ENCODE data around the gene MACROD2.

The MACROD2 gene

DNA sequence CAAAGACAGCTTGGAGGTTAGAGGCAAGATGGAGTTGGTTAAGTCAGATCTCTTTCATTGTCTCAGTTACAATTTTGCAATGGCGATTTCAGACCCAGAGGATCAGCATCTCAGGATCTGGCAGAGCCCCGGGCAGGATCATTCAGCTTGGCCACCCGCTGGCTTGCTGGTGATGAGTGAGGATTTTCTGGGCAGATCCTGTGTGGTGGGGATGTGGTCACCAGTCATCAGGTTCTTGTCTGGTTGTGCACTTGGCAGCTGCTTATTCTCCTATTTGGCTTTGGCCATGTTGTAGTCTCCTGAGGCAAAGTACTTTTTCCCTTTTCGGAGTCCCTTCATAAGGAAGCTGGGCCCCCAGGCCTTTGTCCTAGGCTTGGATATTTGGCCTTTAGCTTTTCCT lies 1624.0 kb downstream of the MACROD2 start:
- no peak for DNase-seq (ENCODE audit: low read depth in 2 of 2)

DNA sequence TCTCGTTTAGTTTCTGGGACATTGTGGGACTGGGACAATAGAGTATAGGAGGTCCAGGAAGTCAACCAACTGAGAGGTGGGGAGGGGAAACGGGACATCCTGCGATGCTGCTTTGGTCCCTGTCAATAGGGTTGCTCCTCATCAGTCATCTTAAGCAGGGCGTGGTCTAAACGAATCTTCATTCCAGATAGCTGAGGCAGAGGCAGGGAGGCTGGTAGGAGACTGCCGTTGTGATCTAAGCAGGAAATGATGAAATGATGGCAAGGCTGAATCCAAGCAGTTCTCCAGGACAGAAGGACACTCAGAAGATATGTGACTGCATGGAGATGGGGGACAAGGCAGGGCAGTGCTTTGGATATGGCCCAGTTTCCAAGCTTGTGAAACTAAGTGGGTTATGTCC lies 1624.5 kb downstream of the MACROD2 start:
- no peak for DNase-seq (ENCODE audit: low read depth in 2 of 2)

DNA sequence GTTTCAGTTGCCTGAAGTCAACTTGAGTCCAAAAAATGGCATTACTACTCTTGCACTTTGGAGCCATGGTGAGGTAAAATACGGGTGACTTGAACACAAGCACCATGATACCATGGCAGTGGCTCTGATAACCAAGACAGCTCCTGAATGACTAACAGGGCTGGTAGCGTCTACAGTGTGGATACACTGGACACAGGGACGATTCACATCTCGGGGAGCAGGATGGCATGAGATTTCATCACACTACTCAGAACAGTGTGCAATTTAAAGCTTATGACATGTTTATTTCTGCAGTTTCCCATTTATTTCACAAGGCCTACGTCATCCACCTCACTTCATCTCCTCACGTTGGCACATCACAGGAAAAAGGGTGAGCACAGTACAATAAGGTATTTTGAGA lies 1627.1 kb downstream of the MACROD2 start:
- no peak for DNase-seq (ENCODE audit: low read depth in 2 of 2)

DNA sequence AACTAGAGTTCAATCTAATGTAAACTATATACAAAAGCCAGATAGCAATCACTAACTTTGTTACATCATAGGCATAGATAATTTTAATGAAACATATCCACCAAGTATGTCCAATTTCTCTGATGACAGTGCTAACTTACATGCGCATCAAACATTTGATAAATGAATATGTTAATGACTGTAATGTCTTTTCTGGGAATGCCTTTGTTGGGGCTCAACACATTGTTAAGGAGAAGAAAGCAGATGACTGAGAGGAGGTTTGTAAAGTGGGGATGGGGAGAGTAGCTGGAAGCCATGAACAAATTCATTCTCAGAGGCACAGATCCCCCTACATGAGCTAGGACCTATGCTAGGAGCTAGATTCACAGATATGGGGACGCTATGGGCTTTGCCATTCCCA lies 1627.9 kb downstream of the MACROD2 start:
- DNase-seq (ENCODE audit: low read depth in 2 of 2), result no peak

DNA sequence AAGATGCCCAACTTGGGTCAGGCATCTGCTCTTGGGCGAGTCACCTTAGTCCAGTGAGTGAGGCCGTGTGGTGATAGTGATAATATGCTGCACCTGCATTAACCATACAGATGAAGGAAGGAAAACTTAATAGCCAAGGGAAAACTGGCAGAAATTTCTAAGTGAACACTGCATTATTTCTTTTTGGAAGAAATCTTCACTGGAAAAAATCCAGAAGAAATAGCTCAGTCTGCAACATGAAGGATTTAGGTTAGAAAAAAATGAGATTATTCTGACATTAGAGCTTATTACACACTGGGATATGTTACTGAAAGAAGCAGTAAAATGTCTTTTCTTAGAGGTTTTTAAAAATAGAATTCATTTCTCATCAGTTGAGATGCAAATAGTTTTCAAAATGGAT lies 1630.7 kb downstream of the MACROD2 start:
- no peak for DNase-seq (ENCODE audit: low read depth in 2 of 2)

DNA sequence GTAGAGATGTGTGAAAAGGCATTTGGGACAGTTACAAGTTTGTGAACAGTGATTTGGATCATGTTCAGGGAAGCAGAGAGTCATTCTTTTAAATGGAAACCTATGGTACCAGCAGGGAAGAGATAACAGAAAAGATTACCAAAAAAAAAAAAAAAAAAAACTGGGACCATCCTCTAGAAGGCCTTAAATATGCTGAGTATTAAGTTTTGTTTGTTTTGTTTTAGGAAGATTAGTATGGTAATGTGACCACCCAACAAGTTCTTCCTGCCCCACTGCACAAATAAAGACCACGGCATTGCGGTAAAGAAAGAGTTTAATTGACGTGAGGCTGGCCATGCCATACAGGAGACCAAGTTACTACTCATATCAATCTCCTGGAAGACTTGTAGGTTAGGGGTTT lies 1631.8 kb downstream of the MACROD2 start:
- DNase-seq (ENCODE audit: low read depth in 2 of 2), result no peak

DNA sequence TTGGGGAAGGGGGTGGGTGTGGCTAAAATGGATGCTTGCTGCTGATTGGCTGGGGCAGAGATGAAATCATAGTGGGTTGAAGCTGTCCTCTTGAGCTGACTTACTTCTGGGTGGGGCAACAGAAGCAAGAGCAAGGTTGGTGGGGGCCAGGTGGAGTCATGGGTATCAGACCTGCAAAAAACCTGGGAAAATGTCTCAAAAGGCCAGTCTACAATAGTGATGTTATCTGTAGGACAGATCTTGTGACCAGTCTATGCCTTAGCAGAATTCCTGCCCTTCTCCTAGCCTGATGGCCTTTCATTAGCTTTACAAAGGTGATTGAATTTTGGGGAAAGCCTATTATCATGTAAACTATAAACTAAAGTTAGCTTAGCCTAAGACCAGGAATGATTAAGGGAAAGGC lies 1632.2 kb downstream of the MACROD2 start:
- DNase-seq (ENCODE audit: low read depth in 2 of 2), result no peak

DNA sequence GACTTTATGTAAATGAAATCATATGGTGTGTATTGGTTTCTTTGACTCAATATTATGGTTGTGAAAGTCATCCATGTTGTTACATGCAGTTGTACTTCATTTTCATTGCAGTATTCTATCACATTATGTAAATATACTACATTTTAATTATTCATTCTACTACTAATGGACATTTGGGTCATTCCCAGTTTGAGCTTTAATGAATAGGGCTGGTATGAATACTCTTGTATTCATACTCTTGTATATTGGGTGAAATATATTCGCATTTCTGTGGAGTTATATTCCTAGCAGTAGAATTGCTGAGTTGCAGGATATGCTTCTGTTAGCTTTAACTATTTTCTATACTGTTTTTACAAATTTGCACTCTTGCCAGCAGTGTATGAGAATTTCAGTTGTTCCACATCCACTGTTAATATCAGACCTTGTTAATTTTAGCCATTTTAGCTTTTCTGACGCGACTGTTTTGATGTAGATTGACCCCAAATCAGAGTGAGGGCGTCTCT lies 1633.6 kb downstream of the MACROD2 start:
- DNase-seq (ENCODE audit: low read depth in 2 of 2), result no peak

DNA sequence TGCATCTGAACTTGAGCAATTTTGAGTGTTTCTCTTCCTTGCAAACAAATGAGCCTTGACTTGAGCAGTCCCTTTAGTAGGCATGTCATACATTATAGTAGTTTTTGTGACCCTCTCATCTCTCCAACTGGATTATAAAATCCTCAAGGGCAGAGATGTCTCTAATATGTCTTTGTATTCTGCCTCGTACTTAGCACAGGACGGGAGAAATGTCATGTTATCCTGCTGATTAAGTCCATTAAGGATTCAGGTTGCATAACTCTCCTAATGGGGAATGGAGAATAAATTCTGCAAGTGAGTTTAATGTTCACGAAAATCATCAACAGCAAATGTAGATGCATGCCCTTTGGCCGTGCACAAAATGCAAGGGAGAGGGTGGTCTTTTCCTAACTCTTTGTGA lies 1635.0 kb downstream of the MACROD2 start:
- DNase-seq (ENCODE audit: low read depth in 2 of 2), result no peak

DNA sequence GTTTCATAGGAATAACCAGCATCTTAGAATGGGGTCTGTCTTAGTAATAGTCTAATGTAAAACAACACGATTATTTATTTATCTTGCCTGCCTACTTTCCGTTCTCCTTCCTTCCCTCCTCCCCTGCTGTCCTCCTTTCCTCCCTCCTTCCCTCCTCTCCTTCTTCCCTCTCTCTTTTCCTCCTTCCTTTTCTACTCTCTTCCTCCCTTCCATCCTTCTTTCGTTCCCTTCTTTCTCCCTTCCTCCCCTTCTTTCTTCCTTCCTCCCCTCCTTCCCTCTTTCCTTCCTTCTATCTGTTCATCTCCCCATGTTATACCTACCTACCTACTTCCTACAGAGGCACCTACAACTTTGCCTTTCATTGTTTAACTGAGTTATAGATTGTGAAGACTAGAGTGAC lies 1637.4 kb downstream of the MACROD2 start:
- DNase-seq (ENCODE audit: low read depth in 2 of 2), result no peak

DNA sequence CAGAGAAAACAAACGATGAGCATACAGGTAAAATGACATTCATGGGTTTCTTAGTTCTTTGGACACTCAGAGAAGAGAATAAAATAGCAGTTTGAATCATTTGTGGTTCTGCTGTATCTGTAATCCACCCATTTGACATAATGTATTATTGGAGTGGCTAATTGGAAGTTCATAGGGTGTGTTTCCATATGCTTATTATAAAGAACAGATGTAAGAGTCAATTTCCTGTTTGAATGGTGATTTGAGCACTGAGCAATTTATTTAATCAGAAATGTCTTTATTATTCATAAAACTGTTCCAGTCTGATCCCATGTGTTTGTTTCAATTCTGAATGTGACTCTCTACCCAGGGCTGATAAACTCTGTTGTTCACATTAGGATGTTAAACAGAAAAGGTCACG lies 1638.8 kb downstream of the MACROD2 start:
- no peak for DNase-seq (ENCODE audit: low read depth in 2 of 2)

DNA sequence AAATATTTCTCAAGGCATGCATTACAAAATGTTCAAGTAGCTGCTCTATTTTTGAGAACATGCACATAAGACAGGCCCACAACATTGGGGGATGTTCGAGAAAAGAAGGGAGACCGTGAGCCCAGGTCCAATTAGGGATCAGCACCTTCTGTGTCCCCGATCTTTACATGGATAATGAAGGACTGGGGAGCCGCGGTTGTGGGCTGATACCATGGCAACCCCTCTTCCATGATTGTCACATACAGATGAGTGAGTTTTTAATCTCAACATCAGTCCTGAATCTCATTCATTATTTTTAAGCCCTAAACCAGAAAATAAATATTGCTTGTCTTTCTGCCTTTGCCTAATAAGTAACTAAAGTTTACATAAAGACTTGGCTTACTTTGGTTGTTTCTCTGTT lies 1642.2 kb downstream of the MACROD2 start:
- no peak for DNase-seq (ENCODE audit: low read depth in 2 of 2)

DNA sequence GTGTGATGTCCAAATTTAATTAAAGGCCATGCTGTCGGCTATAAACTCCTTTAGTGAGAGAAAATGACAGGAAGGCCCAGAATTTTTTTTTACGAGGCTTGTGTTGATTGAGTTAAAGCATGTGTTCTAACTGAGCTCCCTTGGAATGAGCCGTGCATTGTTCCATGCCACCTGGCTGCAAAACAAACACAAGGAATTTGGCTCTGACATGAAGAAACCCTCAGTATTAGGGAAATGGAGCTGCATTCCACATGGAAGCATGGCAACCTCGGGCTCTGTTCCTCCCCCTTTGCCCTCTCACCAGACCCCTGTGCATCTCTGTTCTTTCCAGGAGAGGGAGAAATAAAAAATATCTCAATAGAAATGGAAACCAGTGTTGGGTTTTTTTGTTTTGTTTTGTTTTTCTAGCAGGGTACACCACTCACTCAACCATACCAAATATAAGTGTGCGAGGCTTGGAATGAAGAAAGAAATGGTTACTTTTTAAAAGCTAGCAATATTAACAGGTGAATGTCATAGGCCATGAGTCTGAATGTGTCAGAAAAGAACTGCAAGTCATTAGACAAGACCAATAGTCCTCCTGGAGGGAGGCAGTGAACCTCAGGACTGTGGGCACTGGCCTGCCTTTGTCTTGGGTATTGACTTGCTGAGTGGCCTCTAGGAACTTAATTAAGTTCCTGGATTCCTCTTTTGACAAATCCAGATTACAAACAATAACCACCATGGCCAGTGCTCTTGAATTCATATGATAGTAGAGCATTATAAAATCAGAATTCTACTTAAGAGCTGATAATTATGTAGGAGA lies 1642.8 kb downstream of the MACROD2 start:
- DNase-seq (ENCODE audit: low read depth in 2 of 2), result no peak

DNA sequence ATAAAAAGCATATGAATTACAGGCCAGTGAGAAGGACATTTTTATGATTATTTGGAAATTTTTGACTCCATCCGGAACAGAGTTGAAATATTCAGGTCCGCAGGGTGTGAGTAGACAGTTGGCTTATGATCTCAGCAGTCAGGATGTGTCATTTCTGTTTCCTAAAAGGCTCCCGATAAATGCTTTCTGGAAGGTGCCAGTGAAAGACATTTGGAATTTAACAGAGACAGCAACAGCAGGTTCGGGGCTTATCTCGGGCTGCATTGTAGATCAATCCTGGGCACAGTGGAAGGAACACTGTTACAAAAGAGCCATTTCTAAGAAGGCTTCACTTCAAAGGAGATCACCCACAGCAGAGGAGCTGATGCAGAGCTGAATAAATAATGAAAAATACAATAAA lies 1643.5 kb downstream of the MACROD2 start:
- no peak for DNase-seq (ENCODE audit: low read depth in 2 of 2)

DNA sequence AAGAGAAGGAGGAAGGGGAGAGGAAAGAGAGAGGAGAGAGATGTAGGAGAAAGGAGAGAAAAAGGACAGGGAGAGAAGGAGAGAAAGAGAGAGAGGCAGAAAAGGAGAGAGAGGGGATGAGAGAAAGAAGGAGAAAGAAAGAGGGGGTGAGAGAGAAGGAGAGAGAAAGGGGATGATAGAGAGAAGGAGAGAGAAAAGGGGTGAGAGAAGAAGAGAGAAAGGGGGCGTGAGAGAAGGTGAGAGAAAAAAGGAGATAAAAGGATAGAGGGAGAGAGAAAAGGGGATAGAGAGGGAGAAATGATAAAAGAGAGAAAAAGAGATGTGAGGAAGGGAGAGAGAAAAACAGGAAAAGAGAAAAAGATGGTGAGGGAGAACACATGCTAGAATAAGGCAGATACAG lies 1644.5 kb downstream of the MACROD2 start:
- no peak for DNase-seq (ENCODE audit: low read depth in 2 of 2)

DNA sequence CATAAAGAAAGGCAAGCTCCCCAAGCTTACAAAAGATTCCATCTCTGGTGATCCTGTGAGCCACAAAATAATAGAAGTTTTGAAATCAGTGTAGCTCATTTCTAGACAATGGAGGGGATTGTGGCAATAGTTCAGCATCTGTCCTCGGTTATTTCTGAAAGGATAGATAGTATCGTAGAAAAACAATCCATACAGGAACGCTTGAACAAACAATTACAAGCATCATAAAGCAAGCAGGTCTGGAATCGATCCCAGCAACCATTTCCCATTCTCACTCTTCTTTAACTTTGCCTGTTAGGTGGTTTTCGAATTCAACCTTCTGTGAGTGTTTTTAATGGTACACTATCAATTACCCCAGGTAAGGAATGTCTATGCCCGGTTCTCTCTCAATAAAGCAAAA lies 1646.8 kb downstream of the MACROD2 start:
- DNase-seq (ENCODE audit: low read depth in 2 of 2), result no peak

DNA sequence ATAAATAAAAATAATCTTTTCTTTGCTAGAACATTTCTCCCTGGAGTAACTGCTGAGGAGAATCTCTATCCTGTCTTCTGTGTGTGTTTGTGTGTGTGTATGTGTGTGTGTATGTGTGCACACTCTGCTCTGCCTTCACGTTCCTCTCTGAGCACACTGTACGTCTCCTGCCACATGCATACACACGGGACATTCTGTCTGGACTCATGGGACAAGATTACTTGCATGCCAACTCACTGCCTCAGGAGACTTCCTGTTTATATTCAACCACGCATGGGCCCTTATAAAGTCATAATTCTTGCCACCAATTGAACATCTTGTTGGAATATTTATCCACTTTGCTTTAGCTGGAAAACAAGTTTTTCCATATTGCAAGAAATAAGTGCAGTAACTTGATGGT lies 1647.4 kb downstream of the MACROD2 start:
- DNase-seq (ENCODE audit: low read depth in 2 of 2), result no peak

DNA sequence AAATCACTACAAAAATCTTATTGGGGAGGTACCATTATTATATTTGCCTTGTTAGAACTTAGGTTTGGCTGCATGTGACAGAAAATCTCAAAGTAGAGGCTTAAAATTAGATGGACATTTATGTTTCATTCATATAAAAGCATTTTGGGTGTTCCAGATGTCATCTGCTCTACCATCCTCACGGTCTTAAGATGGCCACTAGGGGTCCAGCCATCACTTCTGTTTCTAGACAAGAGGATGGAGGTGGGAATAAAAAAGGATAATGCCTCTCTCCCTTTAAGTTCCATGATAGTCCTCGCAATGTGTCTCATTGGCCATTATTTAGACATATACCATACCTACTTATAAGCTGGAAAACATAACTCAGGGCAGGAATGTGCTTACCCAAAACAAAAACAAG lies 1648.4 kb downstream of the MACROD2 start:
- no peak for DNase-seq (ENCODE audit: low read depth in 2 of 2)

DNA sequence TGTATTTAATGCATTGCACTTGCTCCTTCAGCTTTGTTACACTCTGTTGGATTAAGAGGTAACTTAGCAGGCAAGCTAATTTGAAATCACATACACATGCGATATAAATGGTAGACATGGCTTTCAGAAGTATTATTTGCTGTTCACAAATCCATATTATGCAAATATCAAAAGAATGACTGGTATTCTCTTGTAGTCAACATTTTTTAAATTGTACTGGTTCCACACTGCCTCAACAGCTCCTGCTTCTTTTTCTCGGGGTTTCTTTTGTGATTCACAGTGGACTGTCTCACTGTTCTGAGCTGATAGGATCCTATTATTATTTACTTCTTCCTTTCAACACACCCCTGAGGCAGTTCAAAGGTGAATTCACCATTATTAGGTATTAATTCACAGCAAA lies 1650.5 kb downstream of the MACROD2 start:
- DNase-seq (ENCODE audit: low read depth in 2 of 2), result no peak

DNA sequence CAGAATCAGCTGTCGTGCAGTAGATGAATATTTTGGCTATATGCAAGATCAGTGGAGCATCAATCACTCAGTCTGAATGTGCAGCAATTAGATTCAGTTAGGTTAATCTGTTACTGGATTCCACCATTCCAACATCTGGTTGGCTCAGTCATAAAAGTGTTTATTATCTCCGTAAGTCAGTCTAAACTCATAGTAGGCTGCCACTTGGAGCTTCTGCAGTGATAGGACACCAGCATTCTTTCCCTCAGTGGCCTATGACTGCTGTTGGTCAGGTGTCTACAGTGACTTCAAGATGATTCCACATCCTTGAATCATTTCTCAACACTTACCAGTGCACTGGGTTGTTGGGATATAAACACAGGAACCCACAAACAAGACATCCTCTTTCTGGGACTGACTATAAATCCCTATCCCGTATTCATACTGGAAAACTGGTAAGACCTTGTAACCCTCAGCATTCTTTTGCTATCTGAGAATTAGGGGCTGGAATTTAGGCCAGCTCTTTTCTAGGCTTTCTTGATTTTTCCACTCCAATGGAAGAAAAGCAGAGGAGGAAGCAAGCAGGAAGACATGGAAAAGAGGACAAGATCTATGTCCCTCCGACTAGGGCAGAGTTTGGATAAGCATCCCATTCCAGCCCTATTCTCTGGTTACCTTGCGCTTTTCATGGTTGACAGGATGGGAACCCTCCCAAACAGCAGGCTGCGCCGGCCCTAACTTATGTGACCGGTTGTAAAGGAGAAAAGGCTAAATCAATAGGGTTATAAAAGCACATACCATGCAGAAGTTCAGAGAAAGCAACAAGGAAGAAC lies 1658.3 kb downstream of the MACROD2 start:
- DNase-seq (ENCODE audit: low read depth in 2 of 2), result no peak

DNA sequence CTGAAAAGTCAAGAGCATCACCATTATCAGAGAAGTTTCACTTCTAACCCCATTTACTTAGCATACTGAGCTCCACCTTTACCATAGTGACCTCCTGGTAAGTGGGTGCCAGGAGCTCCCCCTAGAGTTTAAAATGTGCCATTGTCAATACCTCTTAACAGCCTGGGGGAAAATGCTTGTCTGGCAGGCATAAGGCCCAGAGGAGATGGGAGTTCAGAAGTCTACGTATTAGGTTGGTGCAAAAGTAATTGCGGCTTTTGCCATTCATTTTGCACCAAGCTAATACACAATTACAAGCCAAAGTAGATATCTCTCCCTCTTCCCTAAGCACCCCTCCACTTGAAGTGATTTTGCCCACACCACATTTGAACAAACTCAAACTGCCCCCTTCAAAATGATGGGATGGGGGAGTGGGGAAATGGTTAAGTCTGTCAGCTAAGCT lies 1658.9 kb downstream of the MACROD2 start:
- DNase-seq (ENCODE audit: low read depth in 2 of 2), result no peak

DNA sequence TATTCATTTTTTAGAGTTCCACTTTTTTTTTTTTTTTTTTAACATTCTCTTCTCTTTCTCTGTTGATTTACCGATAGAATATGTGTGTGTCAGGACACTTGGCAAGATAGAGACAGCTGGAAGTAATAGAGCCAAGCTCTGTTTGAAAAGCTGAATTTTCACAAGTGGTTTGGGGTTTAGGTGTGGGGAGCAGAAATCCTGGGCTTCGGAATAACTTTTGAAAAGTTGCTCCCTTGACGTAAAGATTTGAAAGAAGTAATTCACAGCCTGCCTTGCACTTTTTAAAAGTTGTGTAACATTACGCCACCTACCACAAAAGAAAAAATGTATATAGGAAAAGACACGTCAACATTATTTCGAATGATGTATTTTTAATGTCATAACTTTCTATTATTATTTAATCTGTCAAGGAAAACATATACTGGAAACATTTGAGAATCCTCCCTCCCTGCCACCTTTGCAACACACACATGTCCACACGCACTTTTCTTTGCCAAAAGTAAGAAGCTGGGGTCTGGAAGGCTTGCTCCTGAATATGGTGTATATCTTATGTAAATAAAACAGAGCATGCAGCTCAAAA lies 1660.1 kb downstream of the MACROD2 start:
- no peak for DNase-seq (ENCODE audit: low read depth in 2 of 2)

DNA sequence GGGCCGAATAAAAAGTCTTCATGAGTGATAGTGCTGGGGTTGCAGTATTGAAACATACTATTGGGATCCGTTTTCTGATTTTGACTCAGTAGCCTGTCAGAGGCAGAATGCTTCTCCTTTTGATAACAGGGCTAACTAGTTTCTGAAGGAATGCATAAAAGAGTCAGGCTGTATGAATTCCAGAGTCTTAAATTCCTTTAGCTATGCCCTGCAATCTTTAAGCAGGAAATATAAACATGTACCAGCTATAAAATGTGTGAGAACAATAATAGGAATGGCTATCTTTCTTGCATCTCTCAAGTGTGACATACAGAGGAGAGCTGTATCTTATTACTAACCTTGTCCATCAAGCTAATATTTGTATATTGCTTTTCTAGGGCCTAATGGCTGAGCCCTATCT lies 1660.8 kb downstream of the MACROD2 start:
- DNase-seq (ENCODE audit: low read depth in 2 of 2), result no peak

All from stimulated activated CD8-positive, alpha-beta memory T cell treated with anti-CD3 and anti-CD28 coated beads, Interleukin-15, amount 100 ng/mL, for 48 hours (primary cell).